GM21717 (cell line): ENCODE results near the gene OR2A7.
"Not testable (repeated sequence)": the region's sequence is repeated elsewhere in the genome, so short reads cannot be mapped to it uniquely, and the experiment has no call there.

Experiments
- ATAC-seq: cut with Tn5 transposase; IDR thresholded peaks from one replicate; pipeline ENCODE4 v1.9.1; 2021; ENCODE audit warnings: mild to moderate bottlenecking, moderate library complexity; ENCODE audit not compliant: unreplicated experiment

OR2A7 gene, protein sequence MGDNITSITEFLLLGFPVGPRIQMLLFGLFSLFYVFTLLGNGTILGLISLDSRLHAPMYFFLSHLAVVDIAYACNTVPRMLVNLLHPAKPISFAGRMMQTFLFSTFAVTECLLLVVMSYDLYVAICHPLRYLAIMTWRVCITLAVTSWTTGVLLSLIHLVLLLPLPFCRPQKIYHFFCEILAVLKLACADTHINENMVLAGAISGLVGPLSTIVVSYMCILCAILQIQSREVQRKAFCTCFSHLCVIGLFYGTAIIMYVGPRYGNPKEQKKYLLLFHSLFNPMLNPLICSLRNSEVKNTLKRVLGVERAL

DNA sequence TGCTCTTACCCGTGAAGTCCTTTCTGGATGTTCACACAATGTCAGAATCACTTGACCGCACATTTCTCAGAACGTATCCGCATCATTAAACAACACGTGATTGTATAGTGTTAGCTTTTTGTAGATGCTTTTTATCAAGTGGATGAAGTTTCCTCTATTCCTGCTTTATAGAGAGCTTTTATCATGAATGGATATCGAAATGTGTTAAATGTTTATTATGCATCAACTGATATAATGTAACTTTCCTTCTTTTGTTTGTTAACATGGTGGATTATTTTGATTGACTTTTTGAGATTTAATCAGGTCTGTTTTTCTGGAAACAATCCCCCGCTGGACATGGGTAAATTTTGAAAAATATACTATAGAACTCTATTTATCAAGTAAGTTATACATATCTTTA, at the start of gene OR2A7:
TSS of gene OR2A7 (minus strand) at position 101 of the 400 bp plus-strand sequence. CDS start 5,164 bp downstream, outside the sequence.
- ATAC-seq, result not testable (repeated sequence)

DNA sequence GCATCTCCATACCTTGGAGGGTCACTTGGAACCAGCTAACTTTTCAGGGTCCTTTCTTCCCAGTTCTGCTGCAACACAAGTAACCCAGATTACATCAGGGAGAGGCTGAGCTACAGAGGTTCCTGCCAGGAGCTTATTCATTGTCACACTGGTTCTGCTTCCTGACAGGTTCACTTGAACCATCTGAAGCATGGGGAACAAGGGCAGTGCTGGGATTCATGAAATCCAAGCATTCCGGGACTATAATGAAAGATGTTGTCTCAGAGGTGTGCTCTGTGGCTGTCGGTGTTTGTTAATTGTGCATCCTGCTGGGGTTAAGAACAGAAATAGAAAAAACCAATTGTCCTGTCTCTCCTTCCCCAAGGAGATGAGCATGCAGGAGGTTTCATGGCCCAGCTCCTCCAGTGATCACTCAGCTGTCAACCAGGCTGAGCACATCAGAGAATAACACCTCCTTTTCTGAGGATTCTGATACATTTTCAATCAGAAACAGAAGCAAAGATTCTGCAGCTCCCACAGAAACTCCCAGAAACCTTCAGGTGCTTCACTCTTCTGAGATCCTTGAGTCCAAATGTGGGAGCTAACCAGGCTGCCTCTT, 47.4 kb upstream of the OR2A7 start, which contains the start of gene OR2A1:
TSS of gene OR2A1 (plus strand) at position 548 of the 598 bp plus-strand sequence. CDS start 5,706 bp downstream, outside the sequence.
- not testable (repeated sequence) for ATAC-seq

DNA sequence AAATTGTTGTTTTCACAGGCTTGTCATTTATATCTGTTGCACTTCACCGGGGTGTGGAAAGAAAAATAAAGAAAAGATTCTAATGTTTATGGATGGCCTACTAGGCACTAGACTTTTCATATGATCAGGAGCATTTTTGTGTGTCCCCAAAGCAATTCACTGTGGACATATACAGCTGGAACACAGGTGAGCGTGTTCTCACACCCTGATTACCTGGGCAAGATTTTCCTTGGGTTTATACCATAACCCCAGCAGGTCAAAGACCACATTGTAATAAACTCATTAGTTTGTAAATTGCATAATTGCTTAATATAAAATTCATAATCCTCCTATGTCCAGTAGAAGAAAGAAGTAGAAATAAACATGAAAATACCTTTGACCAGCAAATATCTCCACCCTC, 46.6 kb upstream of the OR2A7 start:
- ATAC-seq, result not testable (repeated sequence)

DNA sequence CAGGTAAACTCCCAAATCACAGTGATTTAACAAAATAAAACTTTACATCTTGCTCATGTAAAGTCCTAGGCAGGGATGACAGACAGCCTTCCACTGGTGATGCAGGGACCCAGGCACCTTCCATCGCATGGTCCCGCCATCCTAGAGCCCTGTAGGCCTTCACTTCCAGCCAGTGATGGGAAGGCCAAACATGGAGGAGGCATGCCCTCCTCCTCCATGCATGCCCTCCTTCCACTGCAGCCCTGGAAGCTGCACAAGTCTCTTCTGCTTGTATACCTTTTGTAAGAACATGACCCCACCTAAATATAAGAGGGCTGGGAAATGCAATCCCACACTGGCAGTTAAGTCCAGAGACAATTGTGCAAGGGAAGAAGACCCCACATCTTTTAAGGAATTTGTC, 45.1 kb upstream of the OR2A7 start:
- ATAC-seq, result not testable (repeated sequence)

DNA sequence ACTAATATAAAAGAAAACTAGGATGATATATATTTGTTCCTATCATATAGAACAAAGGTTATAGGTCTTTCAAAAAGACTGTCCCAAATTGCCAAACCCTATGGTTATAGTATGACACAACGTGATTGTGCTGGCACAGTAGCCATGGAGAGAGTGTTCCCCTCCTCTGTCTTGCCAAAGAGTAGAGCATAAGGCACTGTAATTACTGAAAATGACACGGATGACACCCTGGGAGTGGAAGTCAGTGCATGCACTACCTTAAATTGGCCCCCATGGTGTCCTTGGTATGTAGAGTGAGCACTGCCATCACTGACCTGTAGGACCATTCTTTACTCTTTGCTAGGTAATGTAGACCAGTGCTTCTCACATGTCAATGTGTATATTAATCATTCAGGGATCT, 40.6 kb upstream of the OR2A7 start:
- ATAC-seq, result not testable (repeated sequence)

DNA sequence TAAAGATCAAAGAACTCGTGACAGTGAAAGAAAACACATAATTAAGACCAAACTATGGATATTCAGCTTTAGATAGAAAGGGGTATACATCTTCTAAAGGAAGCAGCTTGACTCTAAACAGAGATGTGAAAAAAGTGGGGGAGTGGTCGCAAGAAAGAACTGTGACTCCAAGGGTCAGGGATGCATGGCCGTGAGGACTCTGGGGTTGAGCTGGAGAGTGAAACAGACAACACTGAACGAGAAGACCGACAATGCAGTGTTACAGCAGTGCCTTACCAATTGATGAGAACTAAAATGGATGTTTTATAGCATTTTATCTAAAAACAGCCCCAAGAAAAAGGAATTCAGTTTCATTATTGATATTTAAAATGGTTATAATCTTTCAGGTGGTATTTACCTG, 39.0 kb upstream of the OR2A7 start:
- not testable (repeated sequence) for ATAC-seq

DNA sequence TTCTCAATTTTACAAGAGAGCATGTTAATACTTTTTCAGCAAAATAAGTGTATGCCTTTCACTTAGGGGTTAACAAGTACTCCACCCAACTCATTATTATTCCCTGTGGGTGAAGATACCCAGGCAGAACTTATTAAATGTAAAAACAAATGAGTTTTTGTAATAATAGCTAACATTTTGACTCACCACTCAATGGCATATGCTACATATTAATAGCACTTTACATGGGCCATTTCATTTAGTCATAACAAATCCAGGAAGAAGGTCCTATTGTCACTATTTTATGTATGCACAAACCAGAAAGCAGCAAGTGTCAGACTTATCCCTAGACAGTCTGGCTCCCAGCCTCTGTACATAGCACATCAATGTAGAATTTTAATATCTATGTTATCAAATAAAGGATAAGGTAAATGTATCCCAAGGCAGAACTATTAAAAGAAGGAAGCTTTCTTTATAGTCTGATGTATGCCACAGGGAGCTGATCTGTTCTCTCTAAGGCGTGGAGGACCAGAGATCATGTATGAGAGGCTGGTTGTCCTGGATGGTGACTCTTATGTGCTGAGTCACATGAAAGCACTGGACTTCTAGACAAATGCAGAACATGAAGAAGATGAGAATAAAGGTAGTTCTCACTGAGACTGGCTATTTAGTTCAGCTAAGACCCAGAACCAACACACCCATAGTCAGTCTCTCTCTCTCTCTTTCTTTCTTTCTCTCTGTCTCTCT, 38.1 kb upstream of the OR2A7 start:
- ATAC-seq, result not testable (repeated sequence)

DNA sequence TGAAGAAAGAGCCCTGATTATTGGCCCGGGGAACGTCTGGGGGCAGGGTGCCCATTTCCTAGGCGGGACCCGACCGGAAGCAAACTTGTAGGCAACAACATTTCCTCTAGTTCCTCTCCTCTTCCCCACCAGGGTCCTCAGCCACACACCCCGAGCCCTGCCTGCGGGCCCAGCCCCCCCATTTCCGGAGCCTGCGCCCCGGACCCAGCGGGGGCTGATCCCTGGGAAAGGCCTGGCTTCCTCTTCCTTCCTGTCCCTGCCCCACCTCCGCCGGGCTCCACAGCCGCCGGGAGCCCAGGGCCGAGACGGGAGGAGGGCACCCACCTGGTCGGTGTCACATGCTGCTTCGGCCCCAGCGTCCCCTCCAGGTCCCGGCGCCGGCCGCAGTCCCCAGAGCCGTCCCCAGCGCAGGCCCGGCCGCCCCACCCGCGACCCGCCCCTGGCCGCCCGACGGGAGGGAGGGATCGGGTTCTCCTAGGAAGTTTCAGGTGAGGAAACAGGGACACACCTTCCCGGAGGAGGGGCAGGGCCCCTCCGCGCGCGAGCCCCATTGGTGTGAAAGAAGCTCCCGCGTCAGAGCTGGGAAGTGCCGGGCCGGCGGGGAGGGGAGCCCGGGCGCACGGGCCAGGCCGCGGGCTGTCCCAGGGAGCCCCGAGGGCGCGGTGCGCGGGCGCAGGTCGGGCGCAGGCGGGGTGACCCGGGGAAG, 29.4 kb upstream of the OR2A7 start:
- ATAC-seq, result peak; percentile 84

DNA sequence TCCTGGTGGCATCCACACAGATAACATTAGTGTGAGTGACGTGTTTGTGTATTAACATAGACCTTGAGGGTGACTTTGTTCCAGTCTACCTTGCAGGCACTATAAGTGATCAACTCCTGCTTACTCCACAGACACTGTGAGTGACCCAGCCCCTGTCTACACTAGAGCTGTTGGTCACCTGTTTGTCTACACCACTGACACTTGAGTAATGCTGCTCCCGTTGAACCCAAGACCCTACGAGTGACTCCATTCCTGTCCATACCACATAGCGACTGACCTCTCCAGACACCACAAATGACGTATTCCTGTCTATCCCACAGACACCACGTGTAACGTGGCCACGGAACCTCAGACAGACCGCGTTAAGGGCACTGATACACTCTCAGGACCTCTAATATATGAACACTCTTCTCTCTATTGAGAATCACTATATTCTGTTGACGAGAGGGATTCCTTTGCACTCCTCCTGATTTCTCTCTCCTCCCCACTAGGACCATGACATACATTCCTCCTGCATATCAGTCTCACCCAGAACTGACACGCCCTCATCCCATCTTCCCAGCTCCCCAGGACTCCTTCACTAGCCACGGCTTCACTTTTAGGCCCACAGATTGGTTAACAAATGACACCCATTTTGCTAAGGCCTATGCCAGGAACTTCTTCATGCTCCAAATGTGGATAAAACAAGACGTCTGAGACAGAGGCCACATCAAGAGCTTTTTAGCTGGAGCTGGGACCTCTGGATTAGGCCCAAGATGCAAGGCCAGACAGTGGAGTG, 28.0 kb upstream of the OR2A7 start:
- ATAC-seq, result not testable (repeated sequence)

DNA sequence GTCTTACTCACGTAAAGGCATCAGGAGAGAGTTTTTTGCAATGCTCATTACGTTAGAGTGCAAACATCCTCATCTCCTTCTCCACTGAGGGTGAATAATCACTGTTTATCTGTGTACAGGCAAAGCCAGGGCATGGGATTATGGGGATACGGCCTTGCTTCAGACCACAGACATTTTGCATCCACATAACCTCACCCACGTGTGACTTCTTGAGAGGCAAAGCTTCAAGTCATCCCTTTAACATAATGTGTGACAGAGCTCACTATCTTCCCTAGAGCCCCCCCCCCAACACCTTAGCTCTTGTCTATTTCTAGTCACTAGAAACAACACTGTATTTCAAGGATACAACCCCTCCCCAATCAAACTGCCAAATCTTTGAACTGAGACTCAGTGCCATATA, 27.0 kb upstream of the OR2A7 start:
- ATAC-seq, result not testable (repeated sequence)

DNA sequence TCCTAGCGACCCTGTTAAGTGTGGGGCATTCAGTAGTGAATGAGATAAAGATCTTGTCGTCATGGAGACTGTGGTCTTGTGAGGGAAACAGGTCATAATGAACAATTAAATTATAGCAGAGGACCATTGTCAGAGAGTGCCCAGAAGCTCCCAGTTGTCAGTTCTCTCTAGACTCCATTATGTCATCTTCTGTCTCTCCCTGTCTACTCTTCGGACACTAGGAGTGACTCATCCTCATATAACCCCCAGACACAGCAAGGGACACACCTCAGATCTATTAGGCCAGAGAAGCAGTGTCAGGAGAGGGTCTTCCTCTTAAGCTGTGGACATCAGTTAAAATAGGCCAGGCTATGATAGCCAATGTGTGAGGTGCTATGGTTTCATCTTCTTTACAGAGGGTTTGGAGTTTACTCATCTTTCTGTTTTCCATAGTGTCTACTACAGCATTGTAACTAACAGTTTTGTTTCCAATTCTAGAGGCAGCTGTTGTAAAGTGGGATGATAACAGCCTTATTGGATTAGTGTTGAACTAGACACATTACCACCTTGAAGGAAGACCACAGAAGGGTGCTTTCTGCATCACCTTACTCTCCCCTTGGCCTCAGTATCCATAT, 22.7 kb upstream of the OR2A7 start:
- not testable (repeated sequence) for ATAC-seq

DNA sequence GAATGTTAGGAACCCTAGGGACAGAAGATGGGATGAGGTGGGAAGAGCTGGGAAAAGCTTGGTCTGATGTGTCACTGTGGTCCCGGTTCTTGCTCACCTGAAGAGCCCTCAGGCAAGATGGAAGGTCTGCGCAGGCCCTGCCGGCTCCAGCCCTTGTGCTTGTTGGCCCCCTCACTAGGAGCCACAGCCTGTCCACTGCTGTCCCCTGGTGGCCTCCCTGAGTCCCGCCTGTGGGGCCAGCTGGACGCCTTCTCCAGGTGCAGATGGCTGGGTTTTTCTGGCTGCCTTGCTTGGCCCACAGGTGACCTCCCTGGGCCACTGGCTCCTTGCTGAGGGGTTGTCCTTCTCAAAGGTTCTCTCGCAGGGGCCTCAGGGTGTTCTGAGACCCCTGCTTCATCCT, 19.1 kb upstream of the OR2A7 start:
- not testable (repeated sequence) for ATAC-seq

DNA sequence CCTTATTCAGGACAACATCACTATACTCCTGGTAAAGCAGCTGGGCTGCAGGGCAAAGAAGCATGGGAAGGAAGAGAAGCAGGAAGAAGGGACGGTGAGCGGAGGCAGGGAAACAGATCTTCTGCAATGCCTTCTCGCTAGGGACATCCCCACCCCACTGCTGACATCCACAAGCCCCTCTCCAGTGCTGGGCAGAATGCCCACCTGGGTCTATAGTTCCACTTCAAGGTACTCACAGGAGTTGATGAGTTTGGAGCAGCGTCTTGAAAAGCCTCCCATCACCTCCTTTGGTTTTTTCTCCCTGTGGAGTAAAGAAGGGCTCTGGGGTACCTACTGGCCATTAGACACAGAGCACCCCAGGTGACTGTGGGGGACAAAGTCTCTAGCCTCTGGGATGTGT, 17.9 kb upstream of the OR2A7 start:
- ATAC-seq, result not testable (repeated sequence)

DNA sequence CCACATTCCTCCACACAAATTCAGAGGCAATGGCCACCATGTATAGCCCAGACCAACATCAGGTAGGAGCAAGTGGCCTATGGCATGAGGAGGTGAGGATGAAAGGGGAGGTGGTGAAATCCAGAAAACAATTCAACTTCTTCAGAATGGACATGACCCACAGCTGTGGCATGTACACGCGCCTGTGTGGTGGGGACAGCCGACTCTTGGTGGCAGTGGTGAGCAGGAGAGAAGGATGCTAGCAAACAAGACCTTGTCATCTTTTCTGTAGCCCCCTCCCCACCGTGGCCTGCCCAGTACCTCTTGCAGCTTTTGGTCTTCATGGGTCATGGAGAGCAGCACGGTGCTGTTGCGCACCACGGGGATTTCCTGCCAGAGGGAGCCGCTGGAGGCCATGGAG, 17.4 kb upstream of the OR2A7 start:
- not testable (repeated sequence) for ATAC-seq

DNA sequence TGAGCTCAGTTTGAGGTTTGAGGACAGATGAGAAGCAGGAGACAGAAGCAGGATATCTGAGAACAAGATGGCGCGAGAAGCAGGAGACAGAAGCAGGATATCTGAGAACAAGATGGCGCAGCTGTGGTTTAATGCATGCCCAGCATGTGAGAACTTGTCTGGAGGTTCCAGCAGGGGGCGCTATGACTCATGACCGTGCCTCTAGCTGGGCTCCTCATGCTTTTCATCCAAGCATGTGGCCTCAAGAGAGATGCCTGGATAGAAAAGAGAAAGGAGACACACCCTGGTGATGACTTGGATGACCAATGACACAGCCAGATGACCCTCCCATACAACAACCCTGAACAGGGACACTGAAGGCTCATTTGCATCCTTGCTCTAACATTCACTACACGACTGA, 15.4 kb upstream of the OR2A7 start:
- ATAC-seq, result not testable (repeated sequence)

DNA sequence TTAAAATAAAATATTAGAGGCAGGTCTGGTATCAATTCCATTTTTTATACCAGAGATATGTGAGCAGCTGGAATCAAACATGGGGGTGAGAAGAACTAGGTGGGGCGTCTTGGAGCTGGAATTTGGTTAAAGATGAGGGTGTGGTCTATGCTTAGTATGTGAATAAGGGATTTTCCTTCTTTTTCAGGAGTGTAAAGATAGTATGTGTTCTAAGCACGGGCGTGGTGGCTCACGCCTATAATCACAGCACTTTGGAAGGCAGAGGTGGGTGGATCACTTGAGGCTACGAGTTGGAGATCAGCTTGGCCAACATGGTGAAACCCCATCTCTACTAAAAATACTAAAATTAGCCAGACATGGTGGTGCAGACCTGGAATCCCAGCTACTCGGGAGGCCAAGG, 10.7 kb upstream of the OR2A7 start:
- not testable (repeated sequence) for ATAC-seq

DNA sequence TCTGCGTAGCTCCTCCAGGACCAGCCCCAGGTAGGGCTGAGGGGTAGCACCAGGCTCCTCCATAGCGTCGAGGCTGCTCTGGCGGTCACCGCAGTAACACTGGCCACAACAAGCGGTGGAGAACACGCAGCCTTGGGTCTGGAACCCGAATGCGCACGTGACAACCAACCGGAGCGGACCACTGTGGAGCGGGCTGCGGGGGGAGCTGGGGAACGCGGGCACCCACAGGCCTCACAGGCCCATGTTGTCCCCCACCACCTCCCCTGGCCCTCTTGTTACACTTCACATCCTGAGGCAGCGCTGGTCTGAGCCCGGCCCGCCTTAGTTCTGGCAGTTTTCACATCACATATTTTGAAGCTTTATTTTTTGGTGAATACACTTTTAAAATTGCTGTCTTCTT, 4.6 kb upstream of the OR2A7 start, which contains the start of gene CTAGE8:
TSS of gene CTAGE8 (minus strand) at position 101 of the 400 bp plus-strand sequence. CDS start at position 63, 38 bp downstream.
- ATAC-seq, result not testable (repeated sequence)

DNA sequence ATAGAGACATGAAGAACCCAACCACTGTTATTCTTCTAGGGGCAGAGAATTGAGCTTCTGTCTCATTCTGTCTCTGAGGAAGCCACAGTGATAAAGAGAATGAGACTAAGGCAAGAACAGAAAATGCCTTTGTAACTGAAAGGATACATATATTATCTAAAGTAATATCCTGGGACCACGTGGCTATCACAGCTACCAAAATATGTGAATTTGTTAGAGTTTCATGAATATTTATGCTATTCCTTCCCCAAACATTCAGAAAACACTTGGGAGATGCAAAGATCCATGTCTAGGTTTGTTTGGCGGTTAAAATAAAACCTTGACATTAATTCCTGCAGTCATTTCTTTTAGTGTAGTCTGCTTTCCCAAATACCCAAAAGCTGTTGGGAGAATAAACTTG, 2.5 kb downstream of the OR2A7 start:
- ATAC-seq, result not testable (repeated sequence)

DNA sequence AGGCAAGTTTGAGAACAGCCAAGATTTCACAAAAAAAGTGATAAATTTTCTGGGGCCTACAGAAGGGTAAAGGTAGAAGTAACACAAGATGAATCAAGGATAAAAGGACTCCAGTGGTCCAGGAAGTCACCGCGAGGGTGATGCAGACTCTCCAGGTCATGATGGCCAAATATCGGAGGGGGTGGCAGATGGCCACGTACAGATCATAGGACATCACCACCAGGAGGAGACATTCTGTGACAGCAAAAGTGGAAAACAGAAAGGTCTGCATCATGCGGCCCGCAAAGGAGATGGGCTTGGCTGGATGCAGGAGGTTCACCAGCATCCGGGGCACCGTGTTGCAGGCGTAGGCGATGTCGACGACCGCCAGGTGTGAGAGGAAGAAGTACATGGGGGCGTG, 5.5 kb downstream of the OR2A7 start:
- not testable (repeated sequence) for ATAC-seq

DNA sequence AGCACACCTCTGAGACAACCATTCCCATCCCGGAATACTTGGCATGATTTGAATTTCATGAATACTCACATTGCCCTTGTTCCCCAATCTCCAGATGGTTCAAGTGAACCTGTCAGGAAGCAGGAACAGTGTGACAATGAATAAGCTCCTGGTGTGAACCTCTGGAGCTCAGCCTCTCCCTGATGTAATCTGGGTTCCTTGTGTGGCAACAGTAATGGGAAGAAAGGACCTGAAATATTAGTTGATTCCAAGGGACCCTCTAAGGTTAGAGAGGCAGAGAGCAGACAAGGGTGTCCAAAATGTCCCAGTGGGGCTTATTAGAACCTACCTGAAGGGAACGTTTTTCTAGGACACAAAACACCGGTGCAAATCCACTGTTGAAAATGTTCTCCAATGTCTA, 8.5 kb downstream of the OR2A7 start:
- no peak for ATAC-seq
